SK-N-SH treated with all-trans-retinoic acid at 6 μM for 48 hours (cell line): ENCODE data around the gene CCDC152.

Experiments
- ARNTL ChIP-seq: fragments of 450-650 bp; formaldehyde crosslinking; IDR thresholded peaks from 2 replicates; pipeline ENCODE4 v1.5.0; 2020; ENCODE audit warnings: low read depth, mild to moderate bottlenecking, moderate library complexity, borderline replicate concordance
- BACH2 ChIP-seq: fragments of 250-450 bp; sonication (Bioruptor Pico); IDR thresholded peaks from 2 replicates; pipeline ENCODE4 v1.9.0; 2021; ENCODE audit warnings: mild to moderate bottlenecking, borderline replicate concordance
- ISL1 ChIP-seq: fragments of 250-450 bp; sonication (Bioruptor Pico); IDR thresholded peaks from 2 replicates; pipeline ENCODE4 v2.1.2; 2022; ENCODE audit warnings: mild to moderate bottlenecking, moderate library complexity
- OSR1 ChIP-seq: fragments of 250-450 bp; sonication (Bioruptor Pico); IDR thresholded peaks from 2 replicates; pipeline ENCODE4 v1.8.0; 2022; ENCODE audit warnings: moderate library complexity, mild to moderate bottlenecking, inconsistent platforms
- POU6F1 ChIP-seq: fragments of 250-450 bp; sonication (Bioruptor Pico); IDR thresholded peaks from 2 replicates; pipeline ENCODE4 v1.8.0; 2021; ENCODE audit warnings: low read depth, mild to moderate bottlenecking, moderate library complexity, borderline replicate concordance
- PPARA ChIP-seq: fragments of 250-450 bp; sonication (Bioruptor Pico); IDR thresholded peaks from 2 replicates; pipeline ENCODE4 v1.5.0; 2020; ENCODE audit warnings: mild to moderate bottlenecking, borderline replicate concordance
- SNAI2 ChIP-seq: fragments of 250-450 bp; sonication (Bioruptor Pico); IDR thresholded peaks from 2 replicates; pipeline ENCODE4 v1.5.0; 2020; ENCODE audit warnings: mild to moderate bottlenecking, moderate library complexity
- ZC3H10 ChIP-seq: fragments of 250-450 bp; sonication (Bioruptor Pico); IDR thresholded peaks from 2 replicates; pipeline ENCODE4 v1.5.1; 2021; ENCODE audit warnings: mild to moderate bottlenecking, moderate library complexity
- ZFP3 ChIP-seq: fragments of 250-450 bp; sonication (Bioruptor Pico); IDR thresholded peaks from 2 replicates; pipeline ENCODE4 v1.5.0; 2020; ENCODE audit warnings: mild to moderate bottlenecking, moderate library complexity
- ZNF565 ChIP-seq: fragments of 450-650 bp; formaldehyde crosslinking; conservative IDR thresholded peaks from 2 replicates; pipeline ENCODE4 v1.5.0; 2020; ENCODE audit warnings: low read depth, mild to moderate bottlenecking, moderate library complexity
- ZNF70 ChIP-seq: fragments of 450-650 bp; formaldehyde crosslinking; IDR thresholded peaks from 2 replicates; pipeline ENCODE4 v1.5.0; 2020; ENCODE audit warnings: mild to moderate bottlenecking, moderate library complexity
- ZNF8 ChIP-seq: fragments of 450-650 bp; formaldehyde crosslinking; IDR thresholded peaks from 2 replicates; pipeline ENCODE4 v1.5.0; 2020; ENCODE audit warnings: mild to moderate bottlenecking, moderate library complexity
- TF ChIP-seq, protein P1 (sequence below): fragments of 250-450 bp; sonication (Bioruptor Pico); IDR thresholded peaks from 2 replicates; pipeline ENCODE4 v1.8.0; 2020; ENCODE audit warnings: mild to moderate bottlenecking, moderate library complexity, borderline replicate concordance

DNA sequence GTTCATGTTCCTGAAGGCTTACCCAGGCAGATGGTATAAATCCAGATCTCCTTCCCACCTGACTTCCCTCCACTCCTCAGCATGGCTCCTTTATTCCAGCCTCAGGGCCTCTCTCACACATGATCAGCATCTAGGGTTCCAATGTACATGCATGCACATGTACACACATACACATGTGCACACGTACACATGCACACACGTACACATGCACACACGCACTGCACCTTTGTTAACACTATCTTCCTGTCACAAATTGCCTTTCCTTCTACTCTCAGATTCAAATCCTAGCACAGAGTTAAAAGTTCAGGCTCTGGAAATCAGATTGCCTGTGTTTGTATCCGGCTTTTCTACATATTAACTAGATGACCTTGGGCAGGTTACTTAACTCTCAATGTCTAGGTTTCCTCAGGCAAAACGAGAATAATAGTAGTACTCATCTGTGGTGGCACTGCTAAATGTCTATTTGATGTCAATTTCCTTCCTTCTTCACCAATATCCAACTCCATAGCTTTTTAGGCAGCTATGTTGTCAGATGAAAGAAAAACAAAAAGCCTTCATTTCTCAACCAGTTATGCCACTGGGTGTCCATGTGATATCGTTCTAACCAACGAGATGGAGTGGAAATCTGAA is 67.8 kb downstream of the CCDC152 start:
- TF ChIP-seq ZFP3 (CRISPR knock-in tag) (no peak), POU6F1 (CRISPR knock-in tag) (no peak), ZNF8 (CRISPR knock-in tag) (no peak), ISL1 (no peak), ZNF70 (CRISPR knock-in tag) (no peak), ARNTL (no peak), BACH2 (CRISPR knock-in tag) (no peak), SNAI2 (CRISPR knock-in tag) (no peak), PPARA (no peak), ZC3H10 (CRISPR knock-in tag) (no peak), OSR1 (CRISPR knock-in tag) (no peak), ZNF565 (CRISPR knock-in tag) (no peak)
- TF ChIP-seq, protein P1, sequence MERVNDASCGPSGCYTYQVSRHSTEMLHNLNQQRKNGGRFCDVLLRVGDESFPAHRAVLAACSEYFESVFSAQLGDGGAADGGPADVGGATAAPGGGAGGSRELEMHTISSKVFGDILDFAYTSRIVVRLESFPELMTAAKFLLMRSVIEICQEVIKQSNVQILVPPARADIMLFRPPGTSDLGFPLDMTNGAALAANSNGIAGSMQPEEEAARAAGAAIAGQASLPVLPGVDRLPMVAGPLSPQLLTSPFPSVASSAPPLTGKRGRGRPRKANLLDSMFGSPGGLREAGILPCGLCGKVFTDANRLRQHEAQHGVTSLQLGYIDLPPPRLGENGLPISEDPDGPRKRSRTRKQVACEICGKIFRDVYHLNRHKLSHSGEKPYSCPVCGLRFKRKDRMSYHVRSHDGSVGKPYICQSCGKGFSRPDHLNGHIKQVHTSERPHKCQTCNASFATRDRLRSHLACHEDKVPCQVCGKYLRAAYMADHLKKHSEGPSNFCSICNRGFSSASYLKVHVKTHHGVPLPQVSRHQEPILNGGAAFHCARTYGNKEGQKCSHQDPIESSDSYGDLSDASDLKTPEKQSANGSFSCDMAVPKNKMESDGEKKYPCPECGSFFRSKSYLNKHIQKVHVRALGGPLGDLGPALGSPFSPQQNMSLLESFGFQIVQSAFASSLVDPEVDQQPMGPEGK = no peak
